Transverse colon (tissue), 4 donors: ENCODE measurements around the gene USP6NL. TPM values are rescaled to one million over a fixed set of nuclear protein-coding genes. Genes with fewer than 3 reads are reported as not detected.
"Not testable (repeated sequence)": the region's sequence is repeated elsewhere in the genome, so short reads cannot be mapped to it uniquely, and the experiment has no call there.

Experiments used
- DNase-seq: peaks from one replicate; pipeline ENCODE4 v3.0.0-alpha.2; 2019
- H3K27ac ChIP-seq, 4 donors: fragments of 200-600 bp; sonication (generic); 2 replicates each; pipeline ENCODE4 v1.5.1; 2016 to 2018; ENCODE audit warnings: inconsistent platforms in 4 of 4
- H3K27me3 ChIP-seq: fragments of 200-600 bp; sonication (generic); 2 replicates; pipeline ENCODE4 v1.5.1; 2017; ENCODE audit warnings: inconsistent platforms
- H3K36me3 ChIP-seq, 4 donors: fragments of 200-600 bp; sonication (generic); 2 replicates each; pipeline ENCODE4 v1.5.1; 2017 to 2019; ENCODE audit warnings: inconsistent platforms in 4 of 4
- H3K4me1 ChIP-seq, 4 donors: fragments of 200-600 bp; sonication (generic); 2 replicates each; pipeline ENCODE4 v1.5.1; 2017 to 2020; ENCODE audit warnings: inconsistent platforms in 4 of 4
- H3K4me3 ChIP-seq, 4 donors: fragments of 200-600 bp; sonication (generic); 1 replicate in 1 of 4; 2 replicates in 3 of 4; pipeline versions ENCODE4 v1.5.1 to v1.6.1; 2017 to 2019; ENCODE audit warnings: inconsistent platforms in 4 of 4
- H3K9me3 ChIP-seq, 2 donors: fragments of 200-600 bp; sonication (generic); 2 replicates each; pipeline ENCODE4 v1.5.1; 2017 to 2019; ENCODE audit warnings: inconsistent platforms in 2 of 2
- EP300 ChIP-seq: sonication (generic); formaldehyde crosslinking; IDR thresholded peaks from one replicate; pipeline ENCODE4 v1.6.1; 2017; ENCODE audit warnings: antibody characterized with exemption, low read depth
- POLR2A ChIP-seq: fragments of 450-650 bp; IDR thresholded peaks from one replicate; pipeline ENCODE4 v1.6.1; 2016; ENCODE audit warnings: antibody characterized with exemption, mild to moderate bottlenecking, moderate library complexity
- POLR2AphosphoS5 ChIP-seq, 3 donors: sonication (generic); formaldehyde crosslinking; IDR thresholded peaks; one replicate each; pipeline ENCODE4 v1.6.1; 2016; ENCODE audit warnings: antibody characterized with exemption in 3 of 3
- WGBS, 2 donors: methylation state at CpG; one replicate each; pipeline ENCODE4 v1.1.5; 2018; ENCODE audit warnings: low coverage in 1 of 2; 5-methylcytosine and 5-hydroxymethylcytosine counted together
- in situ Hi-C, 4 donors: fragments of 200-750 bp; cut with MboI; loops; one replicate each; pipeline versions ENCODE4 v1.15.0 to v1.15.1; 2017; ENCODE audit warnings: low sequenced_read_pairs in 3 of 4, low pct_ligation_motif_present in 1 of 4, low pct_unique_long_range_greater_than_20kb in 1 of 4
- intact Hi-C: fragments of 100-400 bp; cut with DNase I; formaldehyde crosslinking; loops from one replicate; pipeline ENCODE4 v1.15.1; 2023; ENCODE audit warnings: low total_unique reads
- total RNA-seq, 4 donors: library from RNA; depleted of rRNA; stranded (reverse); fragments of >200 nt; gene quantifications; one replicate each; pipeline ENCODE4 v1.1.0, GENCODE V29; 2016
- TF ChIP-seq, protein P1 (sequence below), 5 experiments: fragments of 200-600 bp in 3 of 5; fragments of 450-650 bp in 2 of 5; sonication (generic) in 3 of 5; IDR thresholded peaks; 1 replicate in 2 of 5; 2 replicates in 3 of 5; pipeline ENCODE4 v1.5.1; 2016 to 2017; ENCODE audit warnings: antibody characterized with exemption in 5 of 5, inconsistent platforms in 3 of 5, mild to moderate bottlenecking in 2 of 5, moderate library complexity in 1 of 5

Gene USP6NL
- total RNA-seq, 4 donors from 2014 or later = 17.3 to 45.8 (median 26.6) TPM

- no peaks in the 10 kb centered on the region for H3K9me3 ChIP-seq
- intact Hi-C loops (no loop called here), in situ Hi-C loops (no loop called here)
- no peaks in the 10 kb centered on the region for H3K27me3 ChIP-seq
- H3K36me3 ChIP-seq = no peaks in the 10 kb centered on the region
- DNase-seq = no peak
- H3K4me3 ChIP-seq = no peak overlapping the region
- no peaks in the 10 kb centered on the region for H3K4me1 ChIP-seq
- H3K27ac ChIP-seq = no peak overlapping the region
- WGBS, 2 donors = 90% methylated on average over 16 of the region's 16 CpGs; no CpG with 5 or more reads in 1 of the 2 donors
- no peak for TF ChIP-seq EP300
- TF ChIP-seq, protein P1, sequence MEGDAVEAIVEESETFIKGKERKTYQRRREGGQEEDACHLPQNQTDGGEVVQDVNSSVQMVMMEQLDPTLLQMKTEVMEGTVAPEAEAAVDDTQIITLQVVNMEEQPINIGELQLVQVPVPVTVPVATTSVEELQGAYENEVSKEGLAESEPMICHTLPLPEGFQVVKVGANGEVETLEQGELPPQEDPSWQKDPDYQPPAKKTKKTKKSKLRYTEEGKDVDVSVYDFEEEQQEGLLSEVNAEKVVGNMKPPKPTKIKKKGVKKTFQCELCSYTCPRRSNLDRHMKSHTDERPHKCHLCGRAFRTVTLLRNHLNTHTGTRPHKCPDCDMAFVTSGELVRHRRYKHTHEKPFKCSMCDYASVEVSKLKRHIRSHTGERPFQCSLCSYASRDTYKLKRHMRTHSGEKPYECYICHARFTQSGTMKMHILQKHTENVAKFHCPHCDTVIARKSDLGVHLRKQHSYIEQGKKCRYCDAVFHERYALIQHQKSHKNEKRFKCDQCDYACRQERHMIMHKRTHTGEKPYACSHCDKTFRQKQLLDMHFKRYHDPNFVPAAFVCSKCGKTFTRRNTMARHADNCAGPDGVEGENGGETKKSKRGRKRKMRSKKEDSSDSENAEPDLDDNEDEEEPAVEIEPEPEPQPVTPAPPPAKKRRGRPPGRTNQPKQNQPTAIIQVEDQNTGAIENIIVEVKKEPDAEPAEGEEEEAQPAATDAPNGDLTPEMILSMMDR (IDR thresholded peaks at IDR 0.05) = no peak
- TF ChIP-seq POLR2A = no peak
- TF ChIP-seq POLR2AphosphoS5 (IDR thresholded peaks at IDR 0.05) = no peak
These were observed 170.3 kb downstream of the USP6NL start for GRCh38 chr10:11441151-11441535.

DNA sequence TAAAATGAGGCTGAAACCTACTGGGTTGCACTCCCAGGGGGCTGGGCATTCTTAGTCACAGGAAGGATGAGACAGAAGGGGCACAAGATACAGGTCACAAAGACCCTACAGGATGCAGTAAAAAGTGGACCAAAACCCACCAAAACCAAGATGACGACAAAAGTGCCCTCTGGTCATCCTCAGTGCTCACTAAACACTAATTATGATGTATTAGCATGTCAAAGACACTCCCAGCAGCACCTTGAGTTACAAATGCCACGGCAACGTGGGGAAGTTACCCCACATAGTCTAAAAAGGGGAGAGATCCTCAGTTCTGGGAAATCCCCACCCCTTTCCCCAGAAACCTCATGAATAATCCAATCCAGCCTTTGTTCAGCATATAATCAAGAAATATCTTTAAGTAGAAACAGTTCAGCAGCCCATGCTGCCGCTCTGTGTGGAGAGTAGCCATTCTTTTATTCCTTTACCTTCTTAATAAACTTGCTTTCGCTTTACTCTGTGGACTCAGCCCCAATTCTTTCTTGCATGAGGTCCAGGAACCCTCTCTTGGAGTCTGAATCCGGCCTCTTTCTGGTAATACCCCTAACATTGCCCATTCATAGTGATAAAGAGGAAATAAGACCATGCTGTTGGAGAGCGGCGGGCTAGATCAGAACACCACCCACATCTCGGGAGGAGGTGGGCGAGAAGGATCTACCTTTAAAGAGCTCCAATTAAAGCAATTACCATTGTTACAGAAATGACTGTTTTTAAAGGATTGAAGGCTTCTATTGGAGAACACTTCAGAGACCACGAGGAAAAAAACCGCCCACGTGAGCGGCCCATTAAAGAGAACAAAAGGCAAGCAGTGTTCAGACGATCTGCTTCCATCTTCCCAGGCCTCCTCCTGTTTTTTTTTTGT is 170.9 kb downstream of the USP6NL start:
- in situ Hi-C loops (no loop called here), intact Hi-C loops (no loop called here)
- 75 to 76% methylated on average over 9 to 15 of the region's 15 CpGs for WGBS, 2 donors

DNA sequence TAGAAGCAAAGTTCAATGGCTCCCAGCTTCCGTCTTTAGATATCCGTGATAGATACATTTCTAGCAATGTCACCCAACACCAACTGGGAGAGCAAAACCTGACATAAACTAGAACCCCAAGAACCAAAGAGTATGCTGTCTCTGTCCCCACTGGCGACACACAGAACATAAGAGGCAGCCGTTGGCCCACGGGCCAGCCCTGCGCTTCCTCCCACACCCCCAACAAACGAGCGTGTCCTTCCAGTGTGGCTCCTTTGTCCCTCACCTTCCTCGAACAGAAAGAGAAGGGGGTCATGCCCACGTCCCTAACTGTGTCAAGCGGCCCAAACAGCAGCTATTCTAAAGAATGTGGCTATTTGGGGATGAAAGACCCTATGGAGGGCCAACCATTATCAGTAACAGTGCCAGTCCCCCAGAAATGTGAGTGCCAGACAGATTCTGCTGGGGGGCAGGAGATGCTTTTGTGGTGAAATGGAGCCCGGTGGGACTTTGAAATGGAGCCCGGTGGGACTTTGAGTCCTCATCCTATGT is 171.9 kb downstream of the USP6NL start:
- no peak for TF ChIP-seq POLR2AphosphoS5 (IDR thresholded peaks at IDR 0.05)
- no peak for TF ChIP-seq POLR2A
- TF ChIP-seq EP300 = no peak
- TF ChIP-seq, protein P1 (IDR thresholded peaks at IDR 0.05) = no peak
- Histone ChIP-seq H3K36me3 (no peaks in the 10 kb centered on the region), H3K27ac (no peak overlapping the region), H3K4me3 (no peak overlapping the region), H3K27me3 (no peaks in the 10 kb centered on the region), H3K4me1 (no peaks in the 10 kb centered on the region), H3K9me3 (no peaks in the 10 kb centered on the region)
- 83 to 91% methylated on average over 7 to 13 of the region's 13 CpGs for WGBS, 2 donors
- in situ Hi-C loops (no loop called here), intact Hi-C loops (no loop called here)
- no peak for DNase-seq

More for the DNA sequence above, 170.9 kb downstream of the USP6NL start:
- Histone ChIP-seq H3K9me3 (no peaks in the 10 kb centered on the region), H3K4me1 (no peaks in the 10 kb centered on the region), H3K27ac (no peak overlapping the region), H3K27me3 (no peaks in the 10 kb centered on the region), H3K4me3 (no peak overlapping the region), H3K36me3 (no peaks in the 10 kb centered on the region)
- TF ChIP-seq, protein P1 (IDR thresholded peaks at IDR 0.05) = no peak
- no peak for TF ChIP-seq EP300
- no peak for TF ChIP-seq POLR2A
- no peak for TF ChIP-seq POLR2AphosphoS5 (IDR thresholded peaks at IDR 0.05)
- DNase-seq = no peak

DNA sequence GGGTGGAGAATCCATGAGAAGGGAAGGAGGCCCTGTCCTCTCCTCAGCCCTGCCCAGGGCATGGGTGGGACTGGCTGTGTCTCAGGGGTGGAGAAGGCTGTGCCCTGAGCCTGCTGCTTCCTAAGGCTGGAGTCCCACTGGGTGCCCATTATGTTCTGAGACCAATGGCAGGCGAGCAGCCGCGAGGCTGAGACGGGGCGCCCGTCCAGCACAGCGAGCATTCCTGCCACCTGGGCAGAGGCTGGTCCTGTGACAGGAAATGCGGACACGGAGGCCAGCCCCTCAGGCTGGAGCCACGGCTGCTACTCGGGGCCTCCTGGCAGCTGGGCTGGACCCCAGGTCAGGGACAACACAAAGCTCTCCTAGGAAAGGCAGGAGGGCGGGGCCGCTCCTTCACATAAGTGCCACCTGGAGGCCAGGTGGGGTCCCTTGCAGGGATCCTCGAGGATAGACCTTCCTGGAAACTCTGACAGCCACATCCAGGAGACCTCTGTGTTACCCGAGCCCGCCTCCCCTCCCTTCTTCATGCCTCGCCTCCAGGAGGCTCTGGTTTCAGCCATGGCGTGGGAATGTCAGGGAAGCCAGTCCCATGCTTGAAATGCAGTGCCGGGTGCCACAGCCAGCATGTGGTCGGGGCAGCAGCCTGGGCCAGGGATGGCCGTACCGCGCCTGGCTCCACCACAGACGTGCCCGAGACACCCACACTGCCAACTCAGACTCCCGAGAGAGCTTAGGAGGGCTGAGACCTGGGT is 173.9 kb downstream of the USP6NL start:
- 67 to 88% methylated on average over 3 to 22 of the region's 26 CpGs for WGBS, 2 donors
- no peaks in the 10 kb centered on the region for H3K9me3 ChIP-seq
- intact Hi-C loops = no loop called here
- H3K27ac ChIP-seq = no peak overlapping the region
- TF ChIP-seq POLR2AphosphoS5 (IDR thresholded peaks at IDR 0.05) (no peak), EP300 (no peak), POLR2A (no peak)
- TF ChIP-seq, protein P1 (IDR thresholded peaks at IDR 0.05) = no peak
- H3K27me3 ChIP-seq = no peaks in the 10 kb centered on the region
- no peak for DNase-seq
- H3K4me1 ChIP-seq = no peaks in the 10 kb centered on the region
- no peak overlapping the region for H3K4me3 ChIP-seq
- in situ Hi-C loops = no loop called here
- H3K36me3 ChIP-seq = no peaks in the 10 kb centered on the region

DNA sequence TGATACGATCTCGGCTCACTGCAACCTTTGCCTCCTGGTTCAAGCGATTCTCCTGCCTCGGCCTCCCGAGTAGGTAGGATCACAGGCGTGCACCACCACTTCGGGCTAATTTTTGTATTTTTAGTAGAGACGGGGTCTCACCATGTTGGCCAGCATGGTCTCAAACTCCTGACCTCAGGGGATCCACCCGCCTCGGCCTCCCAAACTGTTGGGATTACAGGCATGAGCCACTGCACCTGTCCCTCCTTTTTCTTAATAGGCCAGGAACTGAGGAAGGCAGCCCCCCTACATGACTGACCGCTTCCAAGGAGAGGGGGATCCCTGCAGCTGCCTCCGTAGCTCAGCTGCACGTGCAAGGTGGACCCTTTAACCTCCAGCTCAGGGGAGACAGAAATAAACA is 175.0 kb downstream of the USP6NL start:
- H3K27me3 ChIP-seq, in situ Hi-C loops, H3K9me3 ChIP-seq, H3K4me1 ChIP-seq, H3K36me3 ChIP-seq, H3K27ac ChIP-seq, DNase-seq, H3K4me3 ChIP-seq, intact Hi-C loops: not testable (repeated sequence)
- 83 to 93% methylated on average over 8 to 13 of the region's 13 CpGs for WGBS, 2 donors
